GM18907 (cell line): ENCODE data around the gene SETBP1.

ENCODE experiments used
- ATAC-seq: cut with Tn5 transposase; IDR thresholded peaks from one replicate; pipeline ENCODE4 v1.9.1; 2021; ENCODE audit warnings: mild to moderate bottlenecking, moderate library complexity; ENCODE audit not compliant: unreplicated experiment

The SETBP1 gene

GRCh38 chr18:44704135-44704789 lies 23.6 kb downstream of the SETBP1 start:
- no peak for ATAC-seq

GRCh38 chr18:44705075-44705675 lies 24.5 kb downstream of the SETBP1 start:
- ATAC-seq: no peak

GRCh38 chr18:44708451-44709083 lies 27.9 kb downstream of the SETBP1 start:
- no peak for ATAC-seq

GRCh38 chr18:44709307-44710126 lies 28.8 kb downstream of the SETBP1 start:
- ATAC-seq: peak; percentile 97

- no peak for ATAC-seq
Measured at GRCh38 chr18:44710931-44711330, 30.2 kb downstream of the SETBP1 start.

- no peak for ATAC-seq
Measured at GRCh38 chr18:44712025-44712424, 31.3 kb downstream of the SETBP1 start.

GRCh38 chr18:44713435-44713834 lies 32.7 kb downstream of the SETBP1 start:
- ATAC-seq: no peak

GRCh38 chr18:44714376-44714775 lies 33.7 kb downstream of the SETBP1 start:
- no peak for ATAC-seq

- no peak for ATAC-seq
Measured at GRCh38 chr18:44715245-44715644, 34.6 kb downstream of the SETBP1 start.

GRCh38 chr18:44715842-44716241 lies 35.2 kb downstream of the SETBP1 start:
- no peak for ATAC-seq

- ATAC-seq: no peak
Measured at GRCh38 chr18:44716697-44717163, 36.0 kb downstream of the SETBP1 start.

GRCh38 chr18:44719519-44720060 lies 38.9 kb downstream of the SETBP1 start:
- no peak for ATAC-seq

- ATAC-seq: peak; percentile 53
Measured at GRCh38 chr18:44721748-44722147, 41.1 kb downstream of the SETBP1 start.

- no peak for ATAC-seq
Measured at GRCh38 chr18:44723411-44723810, 42.7 kb downstream of the SETBP1 start.

GRCh38 chr18:44724105-44724778 lies 43.6 kb downstream of the SETBP1 start:
- no peak for ATAC-seq

- peak; percentile 65 for ATAC-seq
Measured at GRCh38 chr18:44725300-44726058, 44.8 kb downstream of the SETBP1 start.

GRCh38 chr18:44726059-44726421 lies 45.4 kb downstream of the SETBP1 start:
- no peak for ATAC-seq

- no peak for ATAC-seq
Measured at GRCh38 chr18:44727291-44727690, 46.6 kb downstream of the SETBP1 start.

- ATAC-seq: no peak
Measured at GRCh38 chr18:44729631-44730101, 49.0 kb downstream of the SETBP1 start.
